DLD1 (cell line): ENCODE data around the gene MAPK12.

Experiments used
- in situ Hi-C: cut with HindIII; loops from 2 replicates; pipeline ENCODE4 v1.10.0; 2017; ENCODE audit warnings: low sequenced_read_pairs

The MAPK12 gene

DNA sequence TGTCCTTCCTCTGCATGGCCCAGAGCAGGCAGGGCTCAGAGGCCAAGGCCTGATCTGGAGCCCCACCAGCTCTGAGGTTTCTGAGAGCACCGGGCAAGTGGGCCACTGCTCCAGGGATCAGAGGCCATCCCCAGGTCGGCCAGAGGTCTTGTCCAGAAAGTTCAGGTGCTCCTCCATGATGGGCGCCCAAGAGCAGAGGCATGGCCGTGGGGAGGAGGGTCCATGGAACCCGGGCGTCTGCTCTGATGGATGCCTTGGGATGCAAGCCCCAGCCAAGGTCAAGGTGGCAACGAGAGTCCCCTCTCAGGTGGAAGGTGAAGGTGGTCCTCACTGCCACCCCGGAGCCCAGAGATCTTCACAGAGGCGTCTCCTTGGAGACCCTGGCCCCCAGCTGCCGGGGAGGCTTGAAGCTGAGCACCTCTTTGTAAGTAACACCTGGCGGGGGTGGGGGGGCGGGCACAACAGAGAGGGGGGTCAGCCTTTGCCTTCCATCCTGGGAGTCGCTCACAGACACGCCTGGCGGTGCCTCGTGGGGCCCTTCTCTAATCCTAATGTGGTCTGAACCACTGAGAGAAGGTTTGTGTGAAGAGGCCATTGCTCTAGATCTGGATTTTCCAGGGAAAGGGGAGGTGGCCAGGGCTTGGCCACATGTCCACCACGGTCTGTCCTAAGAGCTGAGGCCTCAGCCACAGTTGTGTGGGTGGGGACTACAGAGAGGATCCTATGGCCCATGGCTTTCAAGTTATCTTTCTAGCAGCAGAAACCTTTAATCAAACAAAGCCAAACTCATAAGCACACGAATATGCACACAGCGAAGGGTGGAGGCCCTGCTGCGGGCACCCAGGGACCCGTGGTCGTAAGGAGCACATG lies 8.2 kb downstream of the MAPK12 start:
- in situ Hi-C loops: no loop called here

DNA sequence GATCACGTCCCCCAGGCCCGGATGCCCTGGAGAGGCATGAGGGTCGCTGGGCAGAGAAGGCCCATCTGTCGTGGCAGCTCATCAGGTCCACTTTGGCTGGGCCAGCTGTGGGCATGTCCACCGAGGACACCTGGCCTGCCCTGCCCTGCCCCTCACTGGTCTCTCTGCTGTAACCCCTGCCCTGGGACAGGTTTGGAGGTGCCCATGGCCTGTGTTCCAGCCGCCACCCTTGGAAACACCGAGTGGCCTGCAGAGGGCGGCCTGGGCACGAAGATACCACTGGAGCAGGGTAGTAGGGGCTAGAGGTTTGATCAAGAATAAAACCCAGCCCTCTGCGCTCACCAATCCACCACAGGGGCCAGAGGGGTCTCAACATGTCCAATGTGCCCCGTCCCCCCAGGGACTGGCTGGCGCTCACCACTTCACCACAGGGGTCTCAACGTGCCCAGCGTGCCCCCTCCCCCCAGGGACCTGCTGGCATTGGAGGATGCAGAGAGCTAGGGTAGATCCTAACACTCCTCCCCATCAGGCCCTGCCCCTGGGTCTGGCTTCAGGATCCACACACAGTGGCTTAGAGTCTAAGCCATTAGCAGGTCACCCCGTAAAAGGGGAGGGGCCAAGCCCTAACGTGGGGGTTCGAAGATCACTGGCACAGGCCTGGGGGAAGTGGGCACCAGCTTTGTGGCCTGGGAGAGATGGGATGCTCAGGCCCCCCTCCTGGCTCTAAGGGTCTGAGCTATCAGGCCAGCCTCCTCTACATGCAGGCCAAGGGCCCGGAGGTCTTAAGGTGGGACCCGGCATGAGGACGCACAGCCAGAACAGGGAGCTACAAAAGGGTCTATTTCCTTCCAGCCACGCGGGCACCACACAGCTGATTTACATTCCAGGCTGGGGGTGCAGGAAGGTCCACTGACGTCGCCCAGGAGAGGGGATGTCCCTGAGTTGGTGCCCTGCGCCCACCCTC lies 9.1 kb downstream of the MAPK12 start:
- in situ Hi-C loops: no loop called here

DNA sequence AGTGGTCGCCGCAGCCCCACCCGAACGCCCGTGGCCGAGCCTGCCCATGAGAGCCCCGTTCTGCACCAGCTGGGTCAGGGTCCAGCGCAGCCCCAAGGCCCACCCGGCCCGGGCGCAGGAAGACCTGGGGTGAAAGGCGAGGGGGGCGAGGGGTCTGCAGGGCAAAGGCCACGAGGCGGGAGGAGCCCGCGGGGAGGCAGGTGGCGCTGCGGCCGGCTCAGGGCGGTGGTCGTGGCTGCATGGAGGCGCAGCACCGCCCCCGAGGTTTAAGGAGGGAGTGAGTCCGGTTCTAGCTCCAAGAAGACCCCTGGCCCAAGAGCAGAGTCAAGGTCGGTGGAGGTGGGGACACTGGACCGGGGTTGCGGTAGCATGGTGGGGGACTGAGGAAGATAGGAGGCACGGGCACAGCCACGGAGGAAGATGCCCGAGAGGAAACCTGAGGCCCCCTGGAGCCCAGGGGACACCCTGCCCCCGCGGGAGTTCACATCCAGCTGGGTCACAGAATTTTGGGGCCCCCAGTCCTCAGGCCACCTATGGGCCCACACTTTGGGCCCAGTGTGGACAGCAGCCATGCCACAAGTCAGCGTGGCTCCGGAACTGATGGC lies 9.9 kb downstream of the MAPK12 start:
- in situ Hi-C loops: no loop called here

DNA sequence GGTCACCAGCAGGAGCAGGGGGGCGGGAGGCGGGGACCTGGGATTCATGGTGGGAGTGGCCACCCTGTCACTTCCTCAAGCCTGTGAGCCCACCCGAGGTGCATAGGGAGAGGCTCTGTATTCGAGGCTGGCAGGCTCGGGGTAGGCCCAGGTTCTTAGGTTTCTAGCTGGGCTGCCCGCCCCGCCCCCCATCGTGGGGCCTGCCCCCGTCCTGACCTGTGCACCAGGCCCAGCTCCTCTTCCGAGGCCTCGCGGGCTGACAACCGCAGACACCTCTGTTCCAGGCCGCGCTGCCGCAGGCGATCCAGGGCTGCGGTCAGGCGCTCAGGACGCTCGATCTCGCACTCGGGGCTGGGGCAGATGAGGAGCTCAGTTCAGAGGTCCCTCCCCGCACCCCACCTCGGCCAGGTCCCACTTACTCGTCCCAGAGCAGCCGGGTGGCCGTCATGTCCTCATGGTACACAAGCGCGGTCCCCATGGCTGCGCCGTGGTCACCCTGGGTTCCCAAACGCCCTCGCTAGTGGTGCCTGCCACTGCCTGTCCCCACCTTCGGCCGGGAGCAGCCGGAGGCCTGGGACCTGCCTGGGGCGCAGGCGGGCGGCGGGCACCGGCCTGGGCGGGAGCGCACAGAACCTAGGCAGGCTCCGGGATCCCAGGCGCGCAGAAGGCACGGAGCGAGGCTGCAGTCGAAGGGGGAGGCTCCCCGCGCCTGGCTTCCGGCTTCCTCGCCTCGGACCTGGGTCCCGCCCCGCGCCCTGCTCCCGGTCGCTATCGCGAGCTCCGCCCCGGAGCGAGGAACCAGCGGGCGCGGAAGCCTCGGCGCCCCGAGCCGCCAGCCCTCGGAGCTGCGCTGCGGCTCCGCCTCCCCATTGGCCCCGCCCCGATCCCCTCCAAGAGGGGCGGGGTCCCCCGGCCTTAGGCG lies 10.7 kb downstream of the MAPK12 start, which contains the start of gene HDAC10:
HDAC10 (minus strand) TSS at position 711 of the 922 bp plus-strand sequence; CDS start at position 478, 233 bp downstream.
- in situ Hi-C loops: no loop called here

DNA sequence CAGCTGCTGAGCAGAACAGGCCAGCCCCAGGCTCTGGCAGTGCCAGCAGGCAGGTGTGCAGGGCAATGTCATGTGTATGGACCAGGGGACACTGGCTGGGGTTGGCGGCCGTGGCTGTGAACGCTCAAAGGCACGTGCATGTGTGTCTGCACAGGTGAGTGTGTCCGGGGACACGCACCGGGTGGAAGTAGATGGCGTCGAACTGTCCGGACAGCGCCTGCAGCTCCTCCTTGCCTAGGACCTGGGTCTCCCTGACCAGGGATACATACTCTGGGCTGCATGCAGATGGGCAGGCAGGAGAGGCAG lies 11.3 kb downstream of the MAPK12 start:
- in situ Hi-C loops: no loop called here

DNA sequence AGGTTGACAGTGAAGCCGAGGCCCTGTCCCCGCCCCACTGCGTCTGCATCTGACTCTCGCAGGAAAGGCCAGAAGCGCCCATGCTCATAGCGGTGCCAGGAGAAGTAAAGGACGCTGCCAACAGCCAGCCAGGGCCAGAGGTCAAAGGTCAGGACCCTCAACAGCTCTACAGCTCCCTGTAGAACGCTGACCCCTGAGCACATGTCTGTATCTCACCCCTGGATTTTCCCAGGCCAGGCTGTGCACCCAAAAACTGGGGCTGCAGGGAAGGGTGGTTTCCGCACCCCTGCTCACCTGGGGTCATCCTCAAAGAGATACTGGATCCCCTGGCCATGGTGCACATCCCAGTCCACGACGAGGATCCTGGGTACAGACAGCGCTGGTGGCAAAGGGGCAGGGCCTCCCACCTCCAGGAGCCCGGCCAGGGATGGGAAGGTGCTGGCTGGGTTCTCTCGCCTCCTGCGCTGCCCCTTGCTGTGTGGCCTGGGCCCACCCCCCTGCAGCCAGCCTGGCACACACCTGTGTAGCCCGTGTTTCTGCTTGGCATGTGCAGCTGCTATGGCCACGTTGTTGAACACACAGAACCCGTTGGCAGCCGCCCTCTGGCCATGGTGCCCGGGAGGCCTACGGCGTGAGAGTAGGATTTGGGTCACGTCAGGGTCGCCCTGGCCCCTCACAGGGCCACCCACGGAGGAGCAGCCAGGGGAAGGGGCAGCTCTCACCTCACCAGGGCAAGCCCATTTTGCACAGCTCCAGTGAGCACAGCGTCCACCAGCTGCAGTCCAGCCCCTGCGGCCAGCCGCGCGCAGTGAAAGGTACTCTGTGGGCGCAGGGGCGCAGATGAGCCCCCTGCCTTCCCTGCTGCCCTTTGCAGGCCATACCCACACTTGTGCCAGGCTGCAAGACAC lies 11.9 kb downstream of the MAPK12 start:
- in situ Hi-C loops: no loop called here

DNA sequence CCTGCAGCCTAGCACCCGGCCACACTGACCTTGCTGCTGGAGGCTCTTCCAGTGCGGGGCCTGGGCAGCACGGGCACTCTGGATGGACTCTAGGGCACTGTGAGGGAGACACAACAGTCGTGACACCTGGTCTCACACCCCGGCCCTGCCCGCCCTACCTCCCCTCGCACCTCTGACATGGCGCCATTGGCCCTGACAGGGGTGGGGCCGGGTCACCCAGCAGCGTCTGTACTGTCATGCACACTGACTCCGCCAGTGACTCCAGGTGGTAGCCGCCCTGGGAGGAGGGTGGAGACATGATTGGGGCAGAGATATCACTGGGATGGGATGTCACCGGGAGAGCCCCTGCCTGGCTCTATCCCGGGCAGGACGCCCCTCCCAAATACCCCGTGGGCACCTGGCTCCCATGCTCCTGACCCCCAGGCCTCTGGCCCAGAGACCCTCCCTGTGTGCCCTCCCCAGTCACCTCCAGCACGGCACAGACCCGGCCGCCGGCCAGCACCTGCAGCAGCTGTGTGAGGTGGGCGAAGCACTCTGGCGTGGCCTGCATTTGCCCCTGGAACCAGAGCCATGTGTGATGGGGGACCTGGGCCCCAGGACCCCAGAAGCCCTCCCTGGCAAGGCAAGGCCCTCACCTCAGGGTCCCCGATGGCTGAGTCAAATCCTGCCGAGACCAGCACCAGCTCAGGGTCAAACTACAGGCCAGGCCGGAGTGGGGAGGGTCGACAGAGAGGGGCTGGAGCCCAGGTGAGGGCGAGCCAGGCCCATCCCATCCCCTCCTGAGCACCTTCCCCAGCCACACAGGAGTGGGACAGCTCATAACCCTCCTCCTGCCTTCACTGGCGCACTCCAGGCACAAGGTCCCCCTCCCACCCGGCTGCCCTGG lies 13.0 kb downstream of the MAPK12 start:
- in situ Hi-C loops: no loop called here

DNA sequence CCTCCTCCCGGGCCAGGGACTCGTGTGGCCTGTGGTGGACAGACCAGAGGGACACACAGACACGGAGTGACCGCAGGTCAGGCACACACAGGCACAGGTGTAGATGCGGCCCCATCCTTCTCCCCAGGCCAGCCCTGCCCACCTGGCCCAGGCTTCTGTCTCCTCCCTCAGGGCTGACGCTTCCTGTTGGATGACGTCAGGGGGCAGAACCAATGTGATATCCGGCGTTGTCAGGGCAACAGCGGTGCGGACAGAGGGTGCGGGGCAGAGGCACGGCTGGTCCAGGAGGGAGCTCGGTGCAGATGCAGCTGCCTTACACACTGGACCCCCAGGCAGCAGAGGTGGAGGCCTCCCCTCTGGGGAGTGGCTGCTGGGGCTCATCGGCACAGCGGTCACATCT lies 13.7 kb downstream of the MAPK12 start:
- in situ Hi-C loops: no loop called here

DNA sequence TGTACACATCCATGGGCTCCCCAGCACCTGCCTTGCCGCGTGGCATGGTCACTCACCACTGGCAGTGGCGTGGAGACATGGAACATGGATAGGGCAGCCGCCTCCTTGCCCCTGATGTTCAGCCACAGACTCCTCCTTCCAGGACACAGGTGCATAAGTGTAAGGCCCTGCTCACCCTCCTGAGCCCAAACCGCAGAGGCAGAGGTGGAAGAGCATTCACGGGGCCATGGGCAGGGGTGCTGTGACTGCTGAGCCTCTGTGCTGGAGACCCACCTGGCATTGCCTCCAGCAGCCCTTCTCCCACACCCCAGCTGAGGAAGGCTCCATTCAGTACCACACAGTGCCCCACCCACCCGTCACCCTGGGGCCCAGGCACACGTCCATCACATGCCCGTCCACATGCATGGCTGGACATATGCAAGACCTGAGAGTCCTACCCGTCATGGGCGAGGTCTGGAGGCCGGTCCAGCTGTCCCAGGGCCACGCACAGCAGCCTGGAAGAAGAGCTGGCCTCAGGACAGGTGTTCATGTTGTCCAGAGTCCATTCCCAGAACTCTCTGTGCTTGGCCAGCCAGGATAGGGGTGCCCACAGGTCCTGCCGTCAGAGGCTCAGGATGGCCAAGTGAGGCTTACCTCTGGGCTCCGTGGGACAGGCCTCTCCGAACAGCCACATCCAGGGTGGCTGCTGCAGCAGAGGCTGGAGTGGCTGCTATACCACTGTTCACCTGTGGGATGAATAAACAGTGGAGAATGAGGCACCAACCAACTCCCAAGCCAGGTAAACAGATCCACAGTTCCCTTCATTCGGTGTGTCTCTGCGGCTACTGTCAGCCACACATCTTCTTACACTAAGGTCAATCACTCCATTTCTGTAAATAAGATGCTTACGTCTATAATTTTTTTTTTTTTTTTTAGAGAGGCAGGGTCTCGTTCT lies 15.0 kb downstream of the MAPK12 start:
- in situ Hi-C loops: no loop called here

DNA sequence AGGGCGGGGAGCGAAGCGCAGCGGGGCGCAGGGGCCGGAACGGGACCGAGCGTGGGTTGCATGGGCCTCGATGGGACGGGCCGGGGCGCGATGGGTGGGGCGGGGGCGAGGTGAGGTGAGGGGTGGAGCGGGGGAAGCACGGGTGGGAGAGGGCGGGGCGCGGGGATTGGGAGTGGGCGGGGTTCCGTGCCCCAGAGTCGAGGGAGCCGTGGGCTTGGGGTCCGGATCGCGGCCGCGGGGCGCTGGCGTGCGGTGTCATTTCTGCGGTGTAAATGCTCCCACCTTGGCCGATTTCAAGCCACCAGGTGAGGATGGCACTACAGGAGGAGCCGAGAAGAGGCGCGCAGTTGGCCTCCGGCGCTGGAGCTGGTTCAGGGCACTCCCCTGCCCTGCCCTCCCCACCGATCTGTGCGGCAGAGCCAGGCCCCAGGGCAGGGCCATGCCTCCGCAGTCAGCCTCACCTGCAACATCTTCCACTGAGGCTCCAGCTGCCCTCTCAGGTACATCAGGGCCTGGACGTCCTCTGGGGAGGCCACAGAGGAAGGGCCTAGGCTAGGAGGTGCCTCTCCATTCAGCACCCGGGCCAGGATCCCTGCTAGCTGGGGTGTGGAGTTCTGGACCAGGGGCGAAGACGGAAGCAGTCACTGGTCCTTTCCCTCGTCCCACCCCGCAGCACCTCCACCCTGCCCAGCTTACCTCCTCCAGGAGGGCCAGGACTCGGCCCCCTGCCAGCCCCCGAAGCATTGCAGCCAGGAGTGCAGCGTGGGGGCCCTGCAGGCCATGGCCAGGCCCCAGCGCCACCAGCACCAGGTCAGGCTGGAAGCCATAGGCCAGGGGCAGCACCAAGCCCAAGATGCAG lies 16.0 kb downstream of the MAPK12 start:
- in situ Hi-C loops: no loop called here

DNA sequence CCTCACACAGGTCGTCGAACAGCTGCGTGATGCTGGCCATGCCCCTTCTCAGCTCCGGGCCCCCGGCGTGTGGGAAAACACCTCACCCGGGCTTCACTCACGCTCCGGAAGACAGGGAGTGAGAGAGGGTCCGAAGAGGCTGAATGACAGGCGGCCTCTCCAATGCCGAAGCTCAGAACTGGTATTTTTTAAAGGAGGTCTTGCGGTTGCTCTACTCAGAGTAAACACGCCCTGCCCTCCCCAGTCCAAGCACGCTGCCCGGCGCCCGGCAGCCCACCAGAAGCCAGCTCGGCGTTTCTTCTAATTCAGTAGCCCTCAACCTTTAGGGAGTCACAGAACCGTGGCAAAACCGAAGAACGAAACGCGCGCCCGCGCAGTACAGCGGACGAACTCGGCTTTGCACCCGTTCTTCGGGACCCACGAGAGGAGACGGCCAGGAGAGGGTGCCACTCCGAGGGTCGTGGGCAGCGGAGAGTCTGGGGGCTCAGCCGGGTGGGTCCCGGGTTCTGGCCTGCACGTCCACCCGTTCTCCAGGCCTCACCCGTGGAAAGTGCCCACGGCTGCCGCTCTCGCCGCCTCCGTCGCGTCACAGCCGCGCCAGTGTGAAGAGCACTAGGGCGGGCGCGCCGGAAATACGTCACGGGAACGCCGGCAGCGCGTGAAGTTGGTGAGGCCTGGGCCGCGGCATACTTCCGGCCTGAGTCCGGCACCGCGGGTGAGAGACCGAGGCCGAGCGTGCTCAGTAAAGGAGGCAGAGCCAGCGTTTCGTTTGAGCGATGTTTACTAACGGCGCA lies 16.9 kb downstream of the MAPK12 start, which contains the start of gene TUBGCP6:
TUBGCP6 (minus strand) TSS at position 604 of the 794 bp plus-strand sequence; CDS start at position 40, 564 bp downstream.
- in situ Hi-C loops: no loop called here

DNA sequence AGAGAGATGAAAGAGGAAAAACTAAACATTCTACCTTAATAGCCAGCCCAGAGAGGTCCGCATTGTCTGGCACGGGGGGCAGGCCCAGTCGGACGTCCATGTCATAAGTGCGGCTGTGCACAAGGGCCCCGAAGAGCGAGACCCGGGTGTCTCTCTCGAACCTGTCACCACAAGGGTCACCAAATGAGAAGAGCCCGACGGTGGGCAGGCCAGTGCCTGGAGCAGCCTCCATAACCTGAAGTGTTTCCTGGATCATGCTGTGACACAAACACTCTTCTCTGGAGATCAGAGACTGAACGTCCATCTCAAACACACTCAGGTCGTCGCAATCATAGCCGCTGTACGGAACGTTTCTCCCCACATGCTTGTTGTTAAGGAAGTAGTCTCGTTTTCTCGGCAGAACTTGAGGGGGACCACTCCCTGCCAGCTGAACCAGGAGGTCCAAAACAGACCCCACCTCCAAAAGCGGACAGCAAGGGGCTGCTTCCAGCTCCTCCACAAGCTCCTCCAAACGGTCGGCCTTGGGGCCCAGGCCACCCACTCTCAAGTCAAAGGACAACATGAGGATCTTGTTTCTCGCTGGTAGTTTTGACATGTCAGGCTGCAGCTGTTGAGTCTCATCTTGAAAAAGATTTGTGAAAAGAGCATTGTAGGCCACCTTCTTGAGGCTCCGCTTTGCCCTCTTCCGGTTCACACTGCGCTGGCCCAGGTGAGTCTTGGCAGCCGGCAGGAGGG lies 17.6 kb downstream of the MAPK12 start:
- in situ Hi-C loops: no loop called here

DNA sequence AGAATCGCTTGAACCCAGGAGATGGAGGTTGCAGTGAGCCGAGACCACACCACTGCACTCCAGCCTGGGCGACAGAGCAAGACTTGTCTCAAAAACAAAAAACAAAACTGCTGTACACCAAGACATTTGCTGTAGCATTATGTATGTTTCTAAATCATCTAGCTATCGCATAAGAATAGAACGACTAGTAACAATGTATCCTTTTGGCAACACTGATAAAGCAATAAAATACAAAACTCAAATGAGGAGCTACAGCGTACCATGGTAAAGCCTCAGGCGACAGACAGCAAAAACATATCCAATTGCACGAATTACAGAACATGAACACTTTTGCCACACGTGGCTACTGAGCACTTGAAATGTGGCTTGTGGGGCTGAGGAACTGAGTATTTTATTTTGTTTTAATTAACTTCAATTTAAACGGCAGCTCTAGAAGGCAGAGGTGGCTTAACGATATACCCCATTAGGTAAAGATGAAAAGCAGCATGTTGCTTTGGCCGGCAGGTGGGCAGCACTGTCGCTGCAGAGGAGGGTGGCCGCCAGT lies 19.0 kb downstream of the MAPK12 start:
- in situ Hi-C loops: no loop called here

DNA sequence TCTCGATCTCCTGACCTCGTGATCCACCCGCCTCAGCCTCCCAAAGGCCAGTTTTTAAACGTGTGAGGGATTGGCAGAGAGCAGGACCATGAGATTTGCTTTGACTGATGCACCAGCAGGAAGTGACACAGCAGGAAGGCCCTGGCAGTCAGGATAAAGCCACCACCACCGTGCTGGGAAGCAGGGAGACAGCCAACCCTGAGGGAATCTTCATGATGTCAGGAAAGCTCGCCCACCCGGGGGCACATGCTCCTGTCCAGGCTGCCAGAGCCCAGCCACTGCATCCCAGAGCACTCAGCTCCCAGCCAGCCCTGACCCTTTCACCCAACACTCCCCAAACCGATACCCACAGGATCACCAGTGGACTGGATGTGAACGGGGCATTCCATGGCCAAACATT lies 22.7 kb downstream of the MAPK12 start:
- in situ Hi-C loops: no loop called here
